Stomach smooth muscle (tissue), 2 donors: ENCODE results near the gene FANCG.

Experiments
- H3K27ac ChIP-seq: one replicate; pipeline ENCODE4 v1.7.0; 2013; ENCODE audit warnings: mild to moderate bottlenecking, low read length, inconsistent platforms
- H3K27me3 ChIP-seq, 2 donors: one replicate each; pipeline ENCODE4 v1.7.0; 2013; ENCODE audit warnings: low read length in 2 of 2; ENCODE audit not compliant: insufficient read depth in 2 of 2, control insufficient read depth in 1 of 2
- H3K36me3 ChIP-seq, 2 donors: one replicate each; pipeline ENCODE4 v1.7.0; 2013; ENCODE audit warnings: low read length in 2 of 2; ENCODE audit not compliant: control insufficient read depth in 2 of 2, insufficient read depth in 2 of 2
- H3K4me1 ChIP-seq: one replicate; pipeline ENCODE4 v1.7.0; 2013; ENCODE audit warnings: low read length; ENCODE audit not compliant: control insufficient read depth, insufficient read depth
- H3K4me3 ChIP-seq, 2 donors: one replicate each; pipeline ENCODE4 v1.7.0; 2013; ENCODE audit warnings: low read length in 2 of 2
- H3K9ac ChIP-seq, 2 donors: one replicate each; pipeline ENCODE4 v1.7.0; 2013; ENCODE audit warnings: low read length in 2 of 2, mild to moderate bottlenecking in 1 of 2
- H3K9me3 ChIP-seq, 2 donors: one replicate each; pipeline ENCODE4 v1.7.0; 2013; ENCODE audit warnings: low read length in 2 of 2; ENCODE audit not compliant: control insufficient read depth in 2 of 2
- donor health status: healthy.
- donor health status: Pancreatic carcinoma.

FANCG gene

GRCh38 chr9:35059438-35059837, 20.3 kb downstream of the FANCG start:
- no peaks in the 10 kb centered on the region for H3K4me1 ChIP-seq
- no peak overlapping the region for H3K27ac ChIP-seq
- H3K36me3 ChIP-seq, result peaks cover 82 to 85% of the 10 kb centered on the region in 2 donors
- H3K9me3 ChIP-seq, result no peaks in the 10 kb centered on the region
- no peak overlapping the region for H3K9ac ChIP-seq
- no peaks in the 10 kb centered on the region for H3K27me3 ChIP-seq
- H3K4me3 ChIP-seq, result no peak overlapping the region

- Histone ChIP-seq H3K9ac (no peak overlapping the region), H3K36me3 (peaks cover 63 to 65% of the 10 kb centered on the region in 2 donors), H3K4me1 (no peaks in the 10 kb centered on the region), H3K27me3 (no peaks in the 10 kb centered on the region), H3K4me3 (no peak overlapping the region), H3K27ac (no peak overlapping the region), H3K9me3 (no peaks in the 10 kb centered on the region)
Measured at GRCh38 chr9:35057271-35057620, 22.5 kb downstream of the FANCG start.

GRCh38 chr9:35056571-35057270, 23.0 kb downstream of the FANCG start:
- Histone ChIP-seq H3K36me3 (peaks cover 61 to 63% of the 10 kb centered on the region in 2 donors), H3K4me1 (no peaks in the 10 kb centered on the region), H3K4me3 (no peak overlapping the region), H3K27ac (no peak overlapping the region), H3K9me3 (no peaks in the 10 kb centered on the region), H3K27me3 (no peaks in the 10 kb centered on the region), H3K9ac (no peak overlapping the region)

- H3K4me3 ChIP-seq, result no peak overlapping the region
- no peaks in the 10 kb centered on the region for H3K27me3 ChIP-seq
- no peaks in the 10 kb centered on the region for H3K4me1 ChIP-seq
- no peak overlapping the region for H3K27ac ChIP-seq
- H3K9me3 ChIP-seq, result no peaks in the 10 kb centered on the region
- H3K9ac ChIP-seq, result no peak overlapping the region
- peaks cover 52% of the 10 kb centered on the region in 2 donors for H3K36me3 ChIP-seq
Measured at GRCh38 chr9:35054871-35055644, 24.7 kb downstream of the FANCG start.

GRCh38 chr9:35054185-35054835, 25.4 kb downstream of the FANCG start:
- no peak overlapping the region for H3K9ac ChIP-seq
- H3K27me3 ChIP-seq, result no peaks in the 10 kb centered on the region
- H3K36me3 ChIP-seq, result peaks cover 45 to 47% of the 10 kb centered on the region in 2 donors
- H3K4me3 ChIP-seq, result no peak overlapping the region
- H3K9me3 ChIP-seq, result no peaks in the 10 kb centered on the region
- no peak overlapping the region for H3K27ac ChIP-seq
- H3K4me1 ChIP-seq, result no peaks in the 10 kb centered on the region

- Histone ChIP-seq H3K4me3 (no peak overlapping the region), H3K36me3 (peaks cover 23% of the 10 kb centered on the region in 2 donors), H3K4me1 (no peaks in the 10 kb centered on the region), H3K9me3 (no peaks in the 10 kb centered on the region), H3K9ac (peak overlapping the region in 1 of 2 donors; percentile 30), H3K27ac (peak overlapping the region; percentile 24), H3K27me3 (no peaks in the 10 kb centered on the region)
Measured at GRCh38 chr9:35051069-35051967, 28.4 kb downstream of the FANCG start.

GRCh38 chr9:35048511-35048910, 31.2 kb downstream of the FANCG start:
- Histone ChIP-seq H3K36me3 (peaks cover 31 to 33% of the 10 kb centered on the region in 2 donors), H3K9ac (no peak overlapping the region), H3K4me1 (no peaks in the 10 kb centered on the region), H3K4me3 (no peak overlapping the region), H3K9me3 (no peaks in the 10 kb centered on the region), H3K27me3 (no peaks in the 10 kb centered on the region), H3K27ac (no peak overlapping the region)

- Histone ChIP-seq H3K9me3 (no peaks in the 10 kb centered on the region), H3K27ac (no peak overlapping the region), H3K36me3 (peaks cover 23 to 30% of the 10 kb centered on the region in 2 donors), H3K4me1 (no peaks in the 10 kb centered on the region), H3K27me3 (no peaks in the 10 kb centered on the region), H3K9ac (no peak overlapping the region), H3K4me3 (no peak overlapping the region)
Measured at GRCh38 chr9:35044071-35044470, 35.7 kb downstream of the FANCG start.

- Histone ChIP-seq H3K9ac (no peak overlapping the region), H3K36me3 (peaks cover 23 to 29% of the 10 kb centered on the region in 2 donors)
Measured at GRCh38 chr9:35042891-35043545, 36.7 kb downstream of the FANCG start.

More at GRCh38 chr9:35042891-35043545, 36.7 kb downstream of the FANCG start:
- H3K27me3 ChIP-seq, result no peaks in the 10 kb centered on the region
- no peaks in the 10 kb centered on the region for H3K9me3 ChIP-seq
- no peak overlapping the region for H3K4me3 ChIP-seq
- H3K4me1 ChIP-seq, result no peaks in the 10 kb centered on the region
- no peak overlapping the region for H3K27ac ChIP-seq
